ENCODE data around the gene TEP1. TPM values are rescaled to one million over a fixed set of nuclear protein-coding genes. Genes with fewer than 3 reads are reported as not detected.

The TEP1 gene
- total RNA-seq, 2 experiments from 2014 or later, result 13.4 to 26.8 TPM

GRCh38 chr14:20379743-20380142, 33.6 kb downstream of the TEP1 start:
- no peak for DNase-seq (ENCODE audit: low spot score)
- TF ChIP-seq, protein P1, sequence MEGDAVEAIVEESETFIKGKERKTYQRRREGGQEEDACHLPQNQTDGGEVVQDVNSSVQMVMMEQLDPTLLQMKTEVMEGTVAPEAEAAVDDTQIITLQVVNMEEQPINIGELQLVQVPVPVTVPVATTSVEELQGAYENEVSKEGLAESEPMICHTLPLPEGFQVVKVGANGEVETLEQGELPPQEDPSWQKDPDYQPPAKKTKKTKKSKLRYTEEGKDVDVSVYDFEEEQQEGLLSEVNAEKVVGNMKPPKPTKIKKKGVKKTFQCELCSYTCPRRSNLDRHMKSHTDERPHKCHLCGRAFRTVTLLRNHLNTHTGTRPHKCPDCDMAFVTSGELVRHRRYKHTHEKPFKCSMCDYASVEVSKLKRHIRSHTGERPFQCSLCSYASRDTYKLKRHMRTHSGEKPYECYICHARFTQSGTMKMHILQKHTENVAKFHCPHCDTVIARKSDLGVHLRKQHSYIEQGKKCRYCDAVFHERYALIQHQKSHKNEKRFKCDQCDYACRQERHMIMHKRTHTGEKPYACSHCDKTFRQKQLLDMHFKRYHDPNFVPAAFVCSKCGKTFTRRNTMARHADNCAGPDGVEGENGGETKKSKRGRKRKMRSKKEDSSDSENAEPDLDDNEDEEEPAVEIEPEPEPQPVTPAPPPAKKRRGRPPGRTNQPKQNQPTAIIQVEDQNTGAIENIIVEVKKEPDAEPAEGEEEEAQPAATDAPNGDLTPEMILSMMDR (conservative IDR thresholded peaks at IDR 0.05; ENCODE audit: low read length), result no peak
- no peak for TF ChIP-seq EZH2phosphoT487 (IDR thresholded peaks at IDR 0.05; ENCODE audit: borderline replicate concordance, low read depth, low read length)
- no peaks in the 10 kb centered on the region for H3K79me2 ChIP-seq (ENCODE audit: insufficient read depth, low read depth, low read length)
- intact Hi-C loops (cut with micrococcal nuclease; ENCODE audit: unreplicated experiment), result no loop called here
- no peaks in the 10 kb centered on the region for H3K9me2 ChIP-seq (ENCODE audit: insufficient read depth, low read length)
- no peaks in the 10 kb centered on the region for H4K20me1 ChIP-seq (ENCODE audit: insufficient read depth, low read length)
- ChIA-PET POLR2A (no interaction called here), CTCF (ENCODE audit: unreplicated experiment) (no interaction called here)
- H3K4me1 ChIP-seq (ENCODE audit: insufficient read depth, low read length, poor library complexity, severe bottlenecking), result no peaks in the 10 kb centered on the region
- H3K9me3 ChIP-seq (ENCODE audit: low read length), result no peaks in the 10 kb centered on the region
- H3K4me3 ChIP-seq (ENCODE audit: low read depth, low read length, poor library complexity, severe bottlenecking), result no peak overlapping the region
- no TSS peak for BruUV-seq (replicated peaks)
- H3K36me3 ChIP-seq (ENCODE audit: insufficient read depth, low read length), result peaks cover 35% of the 10 kb centered on the region
- no peak overlapping the region for H2AFZ ChIP-seq (ENCODE audit: low read length)
- H3K27ac ChIP-seq (ENCODE audit: low read depth, low read length, poor library complexity, severe bottlenecking), result no peak overlapping the region
- no peak overlapping the region for H3K4me2 ChIP-seq (ENCODE audit: low read length)

GRCh38 chr14:20377171-20377570, 36.1 kb downstream of the TEP1 start:
- Histone ChIP-seq H3K79me2 (ENCODE audit: insufficient read depth, low read depth, low read length) (no peaks in the 10 kb centered on the region), H3K9me3 (ENCODE audit: low read length) (no peaks in the 10 kb centered on the region), H4K20me1 (ENCODE audit: insufficient read depth, low read length) (no peaks in the 10 kb centered on the region), H3K9me2 (ENCODE audit: insufficient read depth, low read length) (no peaks in the 10 kb centered on the region), H3K36me3 (ENCODE audit: insufficient read depth, low read length) (peaks cover 36% of the 10 kb centered on the region), H3K4me1 (ENCODE audit: insufficient read depth, low read length, poor library complexity, severe bottlenecking) (no peaks in the 10 kb centered on the region), H3K4me3 (ENCODE audit: low read depth, low read length, poor library complexity, severe bottlenecking) (no peak overlapping the region), H3K27ac (ENCODE audit: low read depth, low read length, poor library complexity, severe bottlenecking) (no peak overlapping the region), H3K4me2 (ENCODE audit: low read length) (no peak overlapping the region), H2AFZ (ENCODE audit: low read length) (no peak overlapping the region)
- no peak for DNase-seq (ENCODE audit: low spot score)
- TF ChIP-seq, protein P1 (conservative IDR thresholded peaks at IDR 0.05; ENCODE audit: low read length), result no peak
- TF ChIP-seq EZH2phosphoT487 (IDR thresholded peaks at IDR 0.05; ENCODE audit: borderline replicate concordance, low read depth, low read length), result no peak
- ChIA-PET POLR2A (no interaction called here), CTCF (ENCODE audit: unreplicated experiment) (no interaction called here)
- intact Hi-C loops (cut with micrococcal nuclease; ENCODE audit: unreplicated experiment), result no loop called here
- BruUV-seq (replicated peaks), result no TSS peak

DNA sequence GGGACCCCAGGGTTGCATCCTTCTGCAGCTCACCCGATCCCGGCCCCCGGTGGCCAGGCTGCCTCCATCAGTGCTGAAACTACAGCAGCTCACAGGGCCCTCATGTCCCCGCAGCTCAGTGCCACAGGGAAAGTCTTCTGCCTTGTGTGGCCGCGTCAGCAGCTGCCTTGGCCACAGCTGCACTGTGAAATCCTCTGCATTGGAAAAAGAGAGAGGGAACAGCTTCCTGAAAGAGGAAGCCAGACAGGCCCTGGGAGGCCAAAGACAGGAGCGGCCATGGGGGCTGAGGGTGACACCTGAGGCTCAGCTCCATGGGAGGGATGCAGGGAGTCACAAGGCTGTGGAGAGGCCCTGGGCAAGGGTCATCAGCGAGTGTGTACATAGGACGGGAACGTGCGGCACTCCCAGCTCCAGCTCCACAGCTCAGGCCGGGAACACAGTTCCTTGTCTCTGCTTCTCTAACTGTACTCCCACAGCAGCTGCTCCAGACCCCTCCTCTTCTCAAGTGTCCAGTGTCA, 37.2 kb downstream of the TEP1 start:
- intact Hi-C loops (cut with micrococcal nuclease; ENCODE audit: unreplicated experiment), result no loop called here
- BruUV-seq (replicated peaks), result no TSS peak
- Histone ChIP-seq H3K4me1 (ENCODE audit: insufficient read depth, low read length, poor library complexity, severe bottlenecking) (no peaks in the 10 kb centered on the region), H3K4me2 (ENCODE audit: low read length) (no peak overlapping the region), H3K79me2 (ENCODE audit: insufficient read depth, low read depth, low read length) (no peaks in the 10 kb centered on the region), H2AFZ (ENCODE audit: low read length) (no peak overlapping the region), H3K36me3 (ENCODE audit: insufficient read depth, low read length) (peaks cover 43% of the 10 kb centered on the region), H4K20me1 (ENCODE audit: insufficient read depth, low read length) (no peaks in the 10 kb centered on the region), H3K9me3 (ENCODE audit: low read length) (no peaks in the 10 kb centered on the region), H3K27ac (ENCODE audit: low read depth, low read length, poor library complexity, severe bottlenecking) (no peak overlapping the region), H3K4me3 (ENCODE audit: low read depth, low read length, poor library complexity, severe bottlenecking) (no peak overlapping the region), H3K9me2 (ENCODE audit: insufficient read depth, low read length) (no peaks in the 10 kb centered on the region)
- CTCF ChIA-PET (ENCODE audit: unreplicated experiment), result interaction anchor here (0.5 kb wide), 1 partner anchor 39 kb away, joined by 5 read pairs; no protein-coding TSS in a partner anchor
- no peak for TF ChIP-seq EZH2phosphoT487 (IDR thresholded peaks at IDR 0.05; ENCODE audit: borderline replicate concordance, low read depth, low read length)
- TF ChIP-seq, protein P1 (conservative IDR thresholded peaks at IDR 0.05; ENCODE audit: low read length), result no peak
- POLR2A ChIA-PET, result interaction anchor here (1.3 kb wide), 1 partner anchor 20 kb away, joined by 3 read pairs; no protein-coding TSS in a partner anchor
- DNase-seq (ENCODE audit: low spot score), result no peak

All from OCI-LY7 (cell line).